GM18868 (cell line): Measurements from ENCODE around the gene SHTN1.

Source experiments
- ATAC-seq: cut with Tn5 transposase; IDR thresholded peaks from one replicate; pipeline ENCODE4 v1.9.1; 2021; ENCODE audit warnings: mild to moderate bottlenecking, moderate library complexity; ENCODE audit not compliant: unreplicated experiment

Gene SHTN1

GRCh38 chr10:116985611-116986010 lies 19.4 kb downstream of the SHTN1 start:
- no peak for ATAC-seq

GRCh38 chr10:116984202-116984990 lies 20.6 kb downstream of the SHTN1 start:
- ATAC-seq: no peak

GRCh38 chr10:116980041-116980440 lies 24.9 kb downstream of the SHTN1 start:
- ATAC-seq: no peak

- ATAC-seq: no peak
These were observed 26.1 kb downstream of the SHTN1 start for GRCh38 chr10:116978901-116979300.

GRCh38 chr10:116974456-116975005 lies 30.5 kb downstream of the SHTN1 start:
- no peak for ATAC-seq

GRCh38 chr10:116973946-116974455 lies 31.0 kb downstream of the SHTN1 start:
- no peak for ATAC-seq

- ATAC-seq: no peak
These were observed 31.5 kb downstream of the SHTN1 start for GRCh38 chr10:116973371-116973905.

GRCh38 chr10:116972131-116972530 lies 32.9 kb downstream of the SHTN1 start:
- ATAC-seq: no peak

- no peak for ATAC-seq
These were observed 34.9 kb downstream of the SHTN1 start for GRCh38 chr10:116970050-116970449.

- no peak for ATAC-seq
These were observed 36.7 kb downstream of the SHTN1 start for GRCh38 chr10:116968331-116968730.

GRCh38 chr10:116961406-116962251 lies 43.4 kb downstream of the SHTN1 start:
- ATAC-seq: no peak

- no peak for ATAC-seq
These were observed 44.8 kb downstream of the SHTN1 start for GRCh38 chr10:116960066-116960776.

GRCh38 chr10:116952729-116953128 lies 52.3 kb downstream of the SHTN1 start:
- no peak for ATAC-seq

GRCh38 chr10:116948530-116948870 lies 56.5 kb downstream of the SHTN1 start:
- peak; percentile 52 for ATAC-seq

GRCh38 chr10:116947841-116948529 lies 57.0 kb downstream of the SHTN1 start:
- peak; percentile 38 for ATAC-seq

- ATAC-seq: no peak
These were observed 60.1 kb downstream of the SHTN1 start for GRCh38 chr10:116944911-116945310.

GRCh38 chr10:116931806-116932205 lies 73.2 kb downstream of the SHTN1 start:
- ATAC-seq: no peak

GRCh38 chr10:116926426-116926825 lies 78.6 kb downstream of the SHTN1 start:
- no peak for ATAC-seq

- ATAC-seq: no peak
These were observed 79.9 kb downstream of the SHTN1 start for GRCh38 chr10:116925056-116925455.

GRCh38 chr10:116919706-116920105 lies 85.3 kb downstream of the SHTN1 start:
- ATAC-seq: no peak
